Activated naive CD4-positive, alpha-beta T cell treated with anti-CD3 and anti-CD28 coated beads, Interleukin-2, amount 50 U/mL, for 24 hours (primary cell): ENCODE results near the gene GPC3.

ENCODE experiments used
- H3K27ac Mint-ChIP-seq: one replicate; pipeline ENCODE4 v1.8.0; 2021; ENCODE audit warnings: mild to moderate bottlenecking, mixed read lengths
- H3K27me3 Mint-ChIP-seq: one replicate; pipeline ENCODE4 v1.8.0; 2021; ENCODE audit warnings: mixed read lengths
- H3K36me3 Mint-ChIP-seq: one replicate; pipeline ENCODE4 v1.8.0; 2021; ENCODE audit warnings: mixed read lengths
- H3K4me1 Mint-ChIP-seq: one replicate; pipeline ENCODE4 v1.8.0; 2021; ENCODE audit warnings: mixed read lengths
- H3K4me3 Mint-ChIP-seq: one replicate; pipeline ENCODE4 v1.8.0; 2021; ENCODE audit warnings: mild to moderate bottlenecking, mixed read lengths
- H3K9me3 Mint-ChIP-seq: one replicate; pipeline ENCODE4 v1.8.0; 2021; ENCODE audit warnings: mixed read lengths

Gene GPC3

GRCh38 chrX:133929836-133930464 is 55.4 kb downstream of the GPC3 start:
- Mint-ChIP-seq H3K27ac (no peak overlapping the region), H3K27me3 (no peaks in the 10 kb centered on the region), H3K9me3 (no peaks in the 10 kb centered on the region), H3K4me1 (no peaks in the 10 kb centered on the region), H3K36me3 (no peaks in the 10 kb centered on the region), H3K4me3 (no peak overlapping the region)

GRCh38 chrX:133928365-133928764 is 57.0 kb downstream of the GPC3 start:
- Mint-ChIP-seq H3K36me3 (no peaks in the 10 kb centered on the region), H3K9me3 (no peaks in the 10 kb centered on the region), H3K27ac (no peak overlapping the region), H3K4me1 (peaks cover 2% of the 10 kb centered on the region), H3K4me3 (no peak overlapping the region), H3K27me3 (no peaks in the 10 kb centered on the region)

DNA sequence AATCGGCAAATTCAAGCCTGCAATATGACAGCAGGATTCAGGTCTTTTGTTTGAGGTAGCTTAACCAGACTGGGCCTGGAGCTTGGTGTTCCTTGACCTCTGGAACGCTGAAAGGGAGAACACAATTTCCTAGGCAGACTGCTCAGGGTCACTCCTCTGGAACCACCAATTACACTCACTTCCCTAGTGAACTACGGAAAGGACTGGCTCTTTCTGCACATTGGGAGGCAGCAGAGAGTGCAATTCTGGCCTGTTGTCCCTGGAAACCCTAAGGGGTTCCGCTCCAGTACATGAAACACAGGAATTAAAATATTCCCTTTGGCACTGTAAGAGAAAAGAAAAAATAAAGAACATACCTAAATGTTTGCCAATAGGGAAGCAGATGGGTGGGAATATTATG is 58.6 kb downstream of the GPC3 start:
- peaks cover 12% of the 10 kb centered on the region for H3K4me1 Mint-ChIP-seq
- no peak overlapping the region for H3K4me3 Mint-ChIP-seq
- H3K27me3 Mint-ChIP-seq = no peaks in the 10 kb centered on the region
- H3K36me3 Mint-ChIP-seq = no peaks in the 10 kb centered on the region
- H3K9me3 Mint-ChIP-seq = no peaks in the 10 kb centered on the region
- no peak overlapping the region for H3K27ac Mint-ChIP-seq

- H3K36me3 Mint-ChIP-seq = no peaks in the 10 kb centered on the region
- no peaks in the 10 kb centered on the region for H3K9me3 Mint-ChIP-seq
- H3K27ac Mint-ChIP-seq = no peak overlapping the region
- H3K4me1 Mint-ChIP-seq = peaks cover 15% of the 10 kb centered on the region
- no peak overlapping the region for H3K4me3 Mint-ChIP-seq
- H3K27me3 Mint-ChIP-seq = no peaks in the 10 kb centered on the region
Measured at GRCh38 chrX:133926099-133926498, 59.3 kb downstream of the GPC3 start.

DNA sequence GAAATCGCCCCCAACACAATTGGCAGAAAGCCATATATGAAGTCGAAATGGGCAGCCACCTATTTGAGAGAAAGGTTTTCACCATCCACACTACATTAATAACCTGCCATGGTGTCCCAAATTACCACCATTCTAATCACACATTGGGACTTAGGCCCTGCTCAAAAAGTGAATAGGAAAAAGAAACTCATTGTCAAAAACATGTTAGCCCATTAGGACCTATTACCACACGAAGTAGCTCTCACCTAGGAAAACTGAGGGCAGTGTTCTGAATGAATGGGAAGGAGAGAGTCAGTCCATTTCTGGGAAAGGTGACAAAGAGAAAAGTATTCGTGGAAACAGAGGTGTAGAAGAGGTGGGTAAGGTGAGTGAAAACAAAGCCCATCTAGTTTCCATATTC is 60.8 kb downstream of the GPC3 start:
- H3K4me3 Mint-ChIP-seq = no peak overlapping the region
- no peaks in the 10 kb centered on the region for H3K36me3 Mint-ChIP-seq
- no peaks in the 10 kb centered on the region for H3K9me3 Mint-ChIP-seq
- H3K27ac Mint-ChIP-seq = no peak overlapping the region
- peaks cover 15% of the 10 kb centered on the region for H3K4me1 Mint-ChIP-seq
- no peaks in the 10 kb centered on the region for H3K27me3 Mint-ChIP-seq

- Mint-ChIP-seq H3K4me3 (no peak overlapping the region), H3K4me1 (peaks cover 15% of the 10 kb centered on the region), H3K36me3 (no peaks in the 10 kb centered on the region), H3K27ac (no peak overlapping the region), H3K27me3 (no peaks in the 10 kb centered on the region), H3K9me3 (no peaks in the 10 kb centered on the region)
Measured at GRCh38 chrX:133923548-133923947, 61.8 kb downstream of the GPC3 start.

DNA sequence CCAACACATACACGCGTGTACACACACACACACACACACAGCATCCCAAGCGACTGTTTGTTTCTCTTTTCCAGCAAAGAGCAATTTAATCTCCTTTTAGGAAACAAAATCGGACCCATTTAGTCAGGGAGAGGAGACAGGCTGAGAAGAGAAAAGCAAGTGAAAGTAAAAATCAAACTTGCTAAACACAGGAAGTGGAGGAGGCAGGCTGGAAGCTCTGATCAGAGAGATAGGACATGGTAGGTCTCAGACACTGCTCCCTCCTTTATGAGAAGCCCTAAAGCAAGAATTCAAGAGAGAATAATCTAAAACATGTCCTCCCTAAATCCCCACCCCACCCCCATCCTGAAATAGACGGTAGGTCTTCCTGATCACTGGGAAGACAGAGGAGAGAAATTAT is 62.3 kb downstream of the GPC3 start:
- no peaks in the 10 kb centered on the region for H3K27me3 Mint-ChIP-seq
- H3K36me3 Mint-ChIP-seq = no peaks in the 10 kb centered on the region
- H3K4me3 Mint-ChIP-seq = peak overlapping the region; percentile 71
- no peaks in the 10 kb centered on the region for H3K9me3 Mint-ChIP-seq
- H3K4me1 Mint-ChIP-seq = peaks cover 15% of the 10 kb centered on the region
- H3K27ac Mint-ChIP-seq = peak overlapping the region; percentile 87

DNA sequence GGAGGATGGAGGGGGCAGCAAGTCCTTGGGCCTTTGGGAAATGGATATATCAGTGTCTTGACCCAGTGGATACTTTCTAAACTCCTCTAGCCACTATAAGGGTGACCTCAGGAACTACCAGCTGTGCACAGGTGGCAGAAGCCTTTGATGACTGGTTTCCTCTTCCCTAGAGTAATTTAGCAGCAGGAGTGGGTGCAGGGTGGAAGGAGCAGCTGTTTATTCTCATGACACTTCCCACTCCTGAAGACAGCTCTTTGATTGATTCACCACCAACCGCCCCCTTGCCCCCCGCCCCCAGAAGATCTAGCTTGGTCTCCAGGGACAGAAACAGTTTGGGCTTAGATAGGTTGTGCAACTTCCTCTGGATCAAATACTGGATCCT is 63.0 kb downstream of the GPC3 start:
- Mint-ChIP-seq H3K4me1 (peaks cover 15% of the 10 kb centered on the region), H3K4me3 (no peak overlapping the region), H3K27ac (no peak overlapping the region), H3K36me3 (no peaks in the 10 kb centered on the region), H3K27me3 (no peaks in the 10 kb centered on the region), H3K9me3 (no peaks in the 10 kb centered on the region)

DNA sequence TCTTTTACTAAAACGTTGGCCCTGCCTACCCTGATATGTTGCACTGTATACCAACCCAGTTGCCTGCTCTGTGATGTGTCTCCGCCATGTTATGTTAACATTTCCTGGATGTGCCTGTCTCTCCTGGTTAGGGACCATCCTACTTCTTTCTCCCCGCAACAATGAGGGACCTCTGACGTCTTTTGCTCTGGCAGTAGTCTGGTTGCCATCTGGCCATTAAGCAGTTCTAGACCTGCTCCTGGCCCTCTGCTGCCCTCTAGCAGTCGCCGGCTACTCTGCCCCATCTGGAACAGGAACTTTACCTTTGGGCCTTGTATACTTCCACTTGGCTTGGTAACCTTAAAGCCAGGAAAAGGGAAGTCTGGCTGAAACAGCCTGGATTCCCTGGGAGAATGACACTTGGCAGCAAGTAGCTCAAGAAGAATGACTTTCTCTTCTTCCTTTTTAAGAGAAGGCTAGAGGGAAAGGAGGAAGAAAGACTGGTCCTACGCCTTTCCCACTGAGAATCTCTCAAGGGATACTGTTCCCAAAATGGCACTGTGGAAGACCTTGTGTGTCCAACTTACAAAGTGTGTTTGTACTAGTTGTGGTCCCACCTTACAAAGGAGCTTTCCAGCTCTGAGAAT is 63.5 kb downstream of the GPC3 start:
- Mint-ChIP-seq H3K27ac (no peak overlapping the region), H3K4me1 (peaks cover 15% of the 10 kb centered on the region), H3K27me3 (no peaks in the 10 kb centered on the region), H3K36me3 (no peaks in the 10 kb centered on the region), H3K9me3 (no peaks in the 10 kb centered on the region), H3K4me3 (no peak overlapping the region)

DNA sequence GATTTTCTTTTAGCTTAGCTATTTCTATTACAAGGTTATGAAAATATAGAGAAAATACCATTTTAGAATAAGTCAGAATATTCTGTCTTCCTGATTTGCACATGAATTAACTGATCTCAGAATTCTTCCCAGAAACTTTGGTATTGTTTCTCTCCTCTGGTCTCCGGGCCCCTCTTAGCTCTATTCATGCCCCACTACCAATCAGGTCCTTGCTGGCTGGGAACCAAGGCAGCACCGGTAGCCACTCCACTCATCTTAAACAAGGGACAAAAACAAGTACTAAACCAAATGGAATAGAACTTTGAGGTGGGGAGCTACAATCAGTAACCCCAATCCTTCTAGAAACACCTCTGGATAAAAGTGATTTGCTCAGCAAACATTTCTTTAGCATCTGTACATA is 64.3 kb downstream of the GPC3 start:
- H3K9me3 Mint-ChIP-seq = no peaks in the 10 kb centered on the region
- peaks cover 15% of the 10 kb centered on the region for H3K4me1 Mint-ChIP-seq
- peak overlapping the region; percentile 4 for H3K4me3 Mint-ChIP-seq
- H3K36me3 Mint-ChIP-seq = no peaks in the 10 kb centered on the region
- no peak overlapping the region for H3K27ac Mint-ChIP-seq
- H3K27me3 Mint-ChIP-seq = no peaks in the 10 kb centered on the region

DNA sequence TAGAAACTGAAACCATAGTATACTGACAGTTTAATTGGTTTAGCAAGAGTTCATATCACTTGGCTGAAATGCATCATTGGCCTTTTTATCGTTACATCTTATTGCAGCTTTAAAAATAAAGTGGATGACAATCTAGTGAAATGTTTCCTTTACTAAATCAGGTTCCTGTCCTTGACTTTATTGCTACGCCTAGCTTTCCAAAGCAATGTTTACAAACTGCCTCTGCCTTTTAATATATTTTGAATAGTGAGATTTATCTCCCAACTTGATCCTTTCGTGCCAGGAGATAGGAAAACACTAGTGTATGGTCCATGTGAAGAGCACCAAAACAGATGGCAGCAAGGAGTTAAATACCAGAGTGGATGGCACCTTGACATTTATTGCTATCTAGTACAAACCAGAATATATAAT is 67.0 kb downstream of the GPC3 start:
- no peaks in the 10 kb centered on the region for H3K27me3 Mint-ChIP-seq
- no peak overlapping the region for H3K4me3 Mint-ChIP-seq
- H3K4me1 Mint-ChIP-seq = peaks cover 13% of the 10 kb centered on the region
- H3K27ac Mint-ChIP-seq = no peak overlapping the region
- H3K36me3 Mint-ChIP-seq = no peaks in the 10 kb centered on the region
- no peaks in the 10 kb centered on the region for H3K9me3 Mint-ChIP-seq

DNA sequence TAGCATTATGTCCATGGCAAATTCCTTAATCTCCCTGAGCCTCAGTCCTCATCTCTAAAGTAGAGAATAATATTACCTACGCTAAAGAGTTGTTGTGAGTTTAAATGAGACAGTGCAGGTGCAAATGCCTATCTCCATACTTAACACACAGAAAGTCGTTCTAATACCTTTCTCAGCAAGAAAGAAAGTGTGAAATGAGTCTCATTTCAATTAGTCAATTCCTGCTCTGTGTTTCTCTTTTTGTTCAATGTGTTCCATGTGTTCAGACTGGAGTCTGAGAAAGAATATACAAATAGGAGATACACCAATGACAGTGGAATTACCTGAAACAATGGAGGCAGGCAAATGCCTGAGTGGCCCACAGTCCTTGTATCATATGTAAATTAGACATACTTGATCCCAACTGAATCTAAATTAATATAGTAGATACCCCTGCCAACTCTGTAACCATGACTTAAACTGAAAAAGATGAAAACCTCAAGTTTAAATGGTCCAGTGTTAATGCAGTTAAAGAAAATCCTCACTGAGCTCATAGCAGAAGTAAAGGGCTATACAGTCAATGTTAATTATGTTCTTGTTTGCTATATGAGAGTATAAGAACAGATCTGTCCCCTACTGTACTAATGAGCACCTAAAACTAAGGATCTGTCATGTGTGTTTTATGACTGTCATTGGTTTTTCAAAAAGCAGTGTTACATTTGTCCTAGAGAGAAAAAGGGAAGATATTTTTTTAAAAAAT is 68.2 kb downstream of the GPC3 start:
- no peak overlapping the region for H3K4me3 Mint-ChIP-seq
- no peak overlapping the region for H3K27ac Mint-ChIP-seq
- H3K27me3 Mint-ChIP-seq = no peaks in the 10 kb centered on the region
- H3K36me3 Mint-ChIP-seq = no peaks in the 10 kb centered on the region
- no peaks in the 10 kb centered on the region for H3K9me3 Mint-ChIP-seq
- H3K4me1 Mint-ChIP-seq = peaks cover 5% of the 10 kb centered on the region

DNA sequence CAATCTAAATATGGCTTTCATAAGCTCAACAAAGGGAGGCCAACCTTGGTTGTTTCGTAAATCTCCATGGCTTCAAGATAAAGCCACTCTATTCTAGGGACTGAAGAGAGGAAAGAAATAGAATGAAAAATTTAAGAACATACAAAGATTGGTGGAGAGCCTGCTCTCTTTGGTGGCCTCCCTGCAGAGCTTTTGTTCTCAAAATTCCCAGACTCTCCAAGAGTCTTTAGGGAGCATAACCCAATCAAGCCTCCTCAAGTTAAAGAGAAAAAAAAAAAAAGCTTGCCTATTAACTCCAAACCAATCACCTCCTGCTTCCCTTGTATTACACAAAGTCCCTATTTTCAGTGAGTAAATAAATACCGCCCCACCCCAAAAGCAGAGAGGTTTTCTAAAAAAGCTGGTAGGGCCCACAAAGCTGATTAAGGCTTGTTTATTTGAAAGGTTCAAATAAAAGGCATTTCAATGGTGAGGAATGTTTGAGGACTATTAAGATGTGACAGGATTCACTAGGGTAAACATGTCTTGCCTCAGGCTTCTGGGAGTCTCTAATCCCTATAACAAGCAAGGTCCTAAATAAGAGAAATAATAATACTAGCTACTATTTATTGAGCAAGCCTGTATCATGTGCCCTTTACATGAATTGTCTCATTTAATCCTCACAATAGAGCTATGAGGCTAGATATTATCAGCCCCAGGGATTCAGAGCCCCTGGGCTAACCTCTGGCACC is 71.6 kb downstream of the GPC3 start:
- Mint-ChIP-seq H3K27me3 (no peaks in the 10 kb centered on the region), H3K4me1 (no peaks in the 10 kb centered on the region), H3K9me3 (no peaks in the 10 kb centered on the region), H3K4me3 (no peak overlapping the region), H3K36me3 (no peaks in the 10 kb centered on the region), H3K27ac (no peak overlapping the region)

DNA sequence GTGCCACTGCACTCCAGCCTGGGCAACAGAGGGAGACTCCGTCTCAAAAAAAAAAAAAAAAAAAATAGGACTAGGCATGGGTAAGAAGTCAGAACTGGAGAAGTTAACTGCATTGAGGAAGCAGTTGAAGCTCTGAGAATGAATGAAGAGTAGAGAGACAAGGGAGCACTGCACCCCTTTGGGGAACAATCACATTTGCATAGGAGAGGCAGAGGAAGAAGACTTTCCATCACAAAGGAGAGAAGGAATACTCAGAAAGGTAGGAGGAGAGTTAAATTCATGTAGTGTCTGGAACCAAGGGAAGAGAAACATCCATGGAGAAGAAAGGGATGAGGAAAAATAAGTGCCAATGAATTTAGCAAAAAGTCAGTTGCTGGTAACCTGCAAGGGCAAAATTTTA is 72.4 kb downstream of the GPC3 start:
- H3K4me1 Mint-ChIP-seq = no peaks in the 10 kb centered on the region
- no peaks in the 10 kb centered on the region for H3K9me3 Mint-ChIP-seq

GRCh38 chrX:133911825-133912495 is 73.4 kb downstream of the GPC3 start:
- H3K4me1 Mint-ChIP-seq = no peaks in the 10 kb centered on the region
- no peak overlapping the region for H3K4me3 Mint-ChIP-seq
- H3K9me3 Mint-ChIP-seq = no peaks in the 10 kb centered on the region

More for the DNA sequence above, 72.4 kb downstream of the GPC3 start:
- Mint-ChIP-seq H3K4me3 (no peak overlapping the region), H3K27ac (no peak overlapping the region), H3K36me3 (no peaks in the 10 kb centered on the region), H3K27me3 (no peaks in the 10 kb centered on the region)

More at GRCh38 chrX:133911825-133912495, 73.4 kb downstream of the GPC3 start:
- H3K27ac Mint-ChIP-seq = no peak overlapping the region
- H3K36me3 Mint-ChIP-seq = no peaks in the 10 kb centered on the region
- H3K27me3 Mint-ChIP-seq = no peaks in the 10 kb centered on the region
